AG08396 (cell line): ENCODE measurements around the gene SBF2.

ENCODE experiments used
- DNase-seq: peaks from one replicate; pipeline ENCODE4 v3.0.0; 2012; ENCODE audit warnings: low spot score, mixed read lengths

Gene SBF2

GRCh38 chr11:9806946-9807687 lies 486.9 kb downstream of the SBF2 start:
- DNase-seq, result no peak

- no peak for DNase-seq
These were observed 489.6 kb downstream of the SBF2 start for GRCh38 chr11:9804419-9804902.

GRCh38 chr11:9803685-9804418 lies 490.2 kb downstream of the SBF2 start:
- DNase-seq, result no peak

- peak; percentile 43 for DNase-seq
These were observed 491.6 kb downstream of the SBF2 start for GRCh38 chr11:9802291-9802861.

GRCh38 chr11:9799886-9800285 lies 494.1 kb downstream of the SBF2 start:
- DNase-seq, result no peak

DNA sequence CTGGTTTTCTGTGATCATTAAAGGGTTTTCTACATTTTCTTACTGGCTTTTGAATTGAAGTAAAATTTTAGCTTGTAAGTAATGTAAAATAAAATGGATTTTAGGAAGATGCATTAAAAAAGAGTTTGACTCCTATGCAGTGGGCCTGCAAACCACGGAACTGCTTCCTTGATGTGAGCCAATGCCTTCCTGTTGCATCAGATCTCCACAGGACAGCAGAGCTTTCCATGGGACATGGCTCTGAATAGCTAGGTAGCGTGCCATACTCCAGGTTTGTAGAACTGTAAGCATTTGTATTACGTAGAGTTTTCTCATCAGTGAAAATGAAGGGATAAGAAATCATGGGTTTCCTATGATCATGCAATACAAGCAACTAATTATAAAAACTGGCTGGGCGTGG lies 496.7 kb downstream of the SBF2 start:
- DNase-seq, result no peak

DNA sequence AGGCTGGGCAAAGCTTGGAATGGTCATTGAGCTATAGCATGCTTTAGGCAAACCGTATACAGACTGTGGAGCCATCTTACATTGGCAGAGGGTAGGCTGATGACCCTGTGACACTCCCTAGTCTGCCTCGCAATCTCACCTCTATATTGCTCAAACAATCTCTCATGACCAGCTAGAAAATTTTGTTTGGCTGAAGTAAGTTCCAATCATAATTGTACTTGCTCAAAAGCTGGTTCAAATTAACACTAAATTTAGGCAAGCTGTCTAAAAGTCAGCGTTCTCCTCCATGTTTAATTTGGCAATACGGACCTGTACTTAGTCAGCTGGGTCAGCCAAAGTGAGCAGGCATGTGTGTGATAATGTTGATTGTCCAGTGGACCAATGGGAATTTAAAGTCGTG lies 497.2 kb downstream of the SBF2 start:
- DNase-seq, result no peak

DNA sequence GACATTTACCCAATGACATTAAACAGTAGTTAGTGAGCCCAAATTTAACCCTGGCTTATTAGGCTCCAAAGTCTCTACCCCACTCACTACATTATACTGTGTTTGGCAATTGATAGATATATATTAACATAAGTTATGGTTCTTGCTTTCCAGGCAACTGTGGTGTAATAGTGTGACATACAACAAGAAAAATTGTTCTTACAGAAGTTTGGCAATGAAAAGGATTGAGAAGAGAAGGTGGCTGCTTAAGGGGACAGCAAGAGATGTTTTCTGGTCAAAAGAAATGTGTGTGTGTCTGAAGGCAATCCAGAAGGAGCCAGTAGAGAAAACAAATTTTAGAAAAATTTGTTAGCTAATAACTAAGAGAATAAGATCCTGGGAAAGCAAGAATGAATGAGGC lies 497.8 kb downstream of the SBF2 start:
- DNase-seq, result no peak

- no peak for DNase-seq
These were observed 503.3 kb downstream of the SBF2 start for GRCh38 chr11:9790703-9791102.

DNA sequence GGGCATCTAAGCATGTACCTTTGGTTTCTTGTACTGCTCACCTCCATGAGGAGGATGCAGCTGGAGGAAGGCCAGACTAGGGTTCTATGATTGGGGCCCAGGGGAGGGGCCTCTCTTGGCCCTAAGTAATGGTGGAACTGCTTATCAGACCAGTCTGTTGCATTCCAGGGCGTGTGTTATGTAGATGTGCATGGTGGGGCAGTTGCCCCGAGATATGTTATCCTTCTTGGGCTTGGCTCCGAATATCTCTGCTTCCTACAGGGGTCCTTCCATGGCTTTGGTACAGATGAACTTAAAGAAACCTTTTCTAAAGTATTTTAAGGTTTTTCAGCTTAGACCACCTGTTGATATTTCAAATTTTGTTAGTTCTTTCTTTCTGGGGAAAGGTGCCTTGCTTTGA lies 504.1 kb downstream of the SBF2 start:
- DNase-seq, result no peak

GRCh38 chr11:9787981-9788521 lies 506.0 kb downstream of the SBF2 start:
- DNase-seq, result peak; percentile 78

DNA sequence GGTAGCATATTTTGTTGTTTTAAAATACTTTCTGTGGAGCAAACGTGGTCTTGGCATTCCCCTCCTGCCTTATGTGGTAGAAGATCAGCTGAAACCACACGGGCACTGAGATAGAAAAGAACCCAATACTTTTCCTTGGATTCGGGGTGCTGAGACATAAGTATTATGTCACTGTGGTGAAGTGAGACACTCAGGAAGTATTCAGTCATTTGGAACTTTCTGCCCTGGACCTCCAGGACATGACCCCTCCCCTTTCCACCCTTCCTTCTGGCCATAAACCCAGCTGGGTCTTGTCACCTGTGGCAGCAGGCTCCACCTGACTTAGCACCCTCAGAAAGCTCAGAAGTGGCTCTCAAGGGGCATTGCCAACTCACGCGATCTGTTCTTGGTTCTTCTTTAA lies 506.8 kb downstream of the SBF2 start:
- DNase-seq, result no peak

- no peak for DNase-seq
These were observed 509.3 kb downstream of the SBF2 start for GRCh38 chr11:9784602-9785315.

DNA sequence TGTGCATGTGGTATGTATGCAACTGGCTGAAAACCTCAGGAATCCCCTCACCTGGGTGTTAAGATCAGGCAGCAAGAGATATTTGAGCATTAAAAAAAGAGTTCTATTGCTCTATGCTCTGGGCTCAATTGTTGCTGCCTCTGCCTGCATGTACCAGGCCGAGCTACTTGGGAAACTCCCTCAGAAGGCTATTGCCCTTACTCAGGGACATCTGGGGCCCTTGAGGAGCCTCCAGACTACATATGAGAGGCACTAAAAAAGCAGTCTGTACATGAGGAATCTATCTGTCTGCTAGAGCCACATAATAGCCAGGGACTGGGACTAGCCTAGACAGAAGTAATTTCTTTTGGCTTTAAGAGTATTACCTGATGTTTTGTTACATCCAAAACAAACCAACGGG lies 510.0 kb downstream of the SBF2 start:
- DNase-seq, result no peak

DNA sequence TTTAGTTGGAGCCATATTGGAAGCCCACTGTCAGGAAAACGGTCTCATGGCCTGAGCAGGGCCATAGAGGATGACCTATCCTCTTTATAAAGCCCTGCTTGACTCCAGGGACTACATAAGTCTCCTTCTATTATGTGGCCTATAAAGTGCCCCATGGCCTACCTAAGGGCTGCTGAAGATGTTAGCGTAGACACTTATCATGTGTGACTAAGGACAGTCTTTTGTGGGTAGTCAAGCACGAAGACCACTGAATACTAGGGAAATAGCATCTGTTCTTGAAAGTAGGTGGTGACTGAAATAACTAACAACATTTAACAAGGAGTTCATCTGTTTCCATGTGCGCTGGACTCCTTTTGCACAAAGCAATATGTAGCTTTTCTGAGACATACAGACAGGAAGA lies 513.1 kb downstream of the SBF2 start:
- no peak for DNase-seq

GRCh38 chr11:9777525-9777924 lies 516.5 kb downstream of the SBF2 start:
- DNase-seq, result no peak

- no peak for DNase-seq
These were observed 517.0 kb downstream of the SBF2 start for GRCh38 chr11:9777066-9777465.

- DNase-seq, result no peak
These were observed 517.8 kb downstream of the SBF2 start for GRCh38 chr11:9776203-9776602.

- DNase-seq, result no peak
These were observed 518.6 kb downstream of the SBF2 start for GRCh38 chr11:9775398-9775779.

DNA sequence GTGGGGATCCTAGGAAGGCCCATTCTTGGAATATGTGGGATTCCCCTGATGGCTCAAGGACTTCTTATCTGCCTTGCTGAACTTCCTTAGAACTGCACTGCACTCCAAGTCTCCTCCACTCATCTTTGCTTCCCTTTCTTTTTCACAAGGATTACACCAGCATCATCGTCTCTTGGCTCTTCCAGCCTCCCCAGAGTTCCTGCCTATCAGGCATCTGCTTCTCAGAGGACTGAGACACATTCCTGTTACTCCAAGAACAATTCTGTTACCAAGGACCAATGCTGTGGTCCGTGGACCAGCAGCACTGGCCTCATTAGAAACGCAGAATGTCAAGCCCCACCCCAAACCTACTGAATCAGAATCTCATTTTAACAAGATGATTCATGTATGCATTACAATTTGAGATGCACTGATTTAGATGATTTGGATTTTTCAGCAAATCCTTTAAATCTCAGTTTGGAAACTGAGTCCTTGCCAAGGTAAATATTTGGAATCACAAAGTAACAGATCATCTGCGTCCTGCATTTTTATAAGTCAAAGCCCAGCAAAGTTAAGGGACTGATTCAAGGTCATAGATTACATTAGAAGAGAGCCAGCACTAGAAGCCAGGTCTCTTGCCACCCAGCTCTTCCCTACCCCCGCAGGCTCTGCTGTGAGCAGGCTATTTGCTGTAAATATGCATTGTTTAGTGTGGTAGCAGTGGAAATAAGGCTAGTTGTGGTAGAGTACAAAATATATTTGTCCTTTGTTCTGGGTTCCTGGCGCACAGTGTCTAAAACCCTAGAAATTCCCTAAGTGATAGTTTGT lies 519.2 kb downstream of the SBF2 start:
- peak; percentile 77 for DNase-seq

DNA sequence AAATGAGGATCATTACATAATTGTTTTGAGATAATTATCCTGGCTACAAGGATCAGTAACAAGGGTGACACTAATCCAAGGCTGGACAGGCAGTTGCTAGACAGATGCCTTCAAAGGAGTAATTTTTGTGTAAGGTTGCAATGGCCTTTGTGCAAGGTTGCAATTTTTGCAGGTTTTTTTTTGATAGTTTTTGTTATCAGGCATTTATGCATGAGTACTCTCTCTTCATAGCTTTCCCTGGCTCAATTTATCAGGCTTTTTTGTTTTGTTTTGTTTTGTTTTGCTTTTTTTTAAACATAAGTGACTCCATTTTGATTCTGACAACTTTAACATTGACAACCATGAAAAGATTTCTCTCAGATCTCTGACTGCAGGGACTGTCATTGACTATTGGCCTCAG lies 519.9 kb downstream of the SBF2 start:
- DNase-seq, result no peak
